Sigmoid colon (tissue), 7 donors: ENCODE data around the gene FMOD. TPM values are rescaled to one million over a fixed set of nuclear protein-coding genes. Genes with fewer than 3 reads are reported as not detected.

ENCODE experiments used
- DNase-seq: peaks from one replicate; pipeline ENCODE4 v3.0.0-alpha.2; 2019
- H3K27ac ChIP-seq, 4 donors: fragments of 200-600 bp; sonication (generic); one replicate each; pipeline ENCODE4 v1.5.1; 2016 to 2019; ENCODE audit warnings: mild to moderate bottlenecking in 1 of 4
- H3K27me3 ChIP-seq, 3 donors: fragments of 200-600 bp; sonication (generic); one replicate each; pipeline ENCODE4 v1.5.1; 2019; ENCODE audit warnings: mild to moderate bottlenecking in 1 of 3
- H3K36me3 ChIP-seq, 4 donors: fragments of 200-600 bp; sonication (generic); one replicate each; pipeline ENCODE4 v1.5.1; 2016 to 2019
- H3K4me1 ChIP-seq, 4 donors: fragments of 200-600 bp; sonication (generic); one replicate each; pipeline ENCODE4 v1.5.1; 2017 to 2019
- H3K4me3 ChIP-seq, 4 donors: fragments of 200-600 bp; sonication (generic); one replicate each; pipeline ENCODE4 v1.5.1; 2017 to 2019; ENCODE audit warnings: mild to moderate bottlenecking in 2 of 4, moderate library complexity in 1 of 4
- H3K9me3 ChIP-seq, 4 donors: fragments of 200-600 bp in 3 of 4; sonication (generic) in 3 of 4; one replicate each; pipeline versions ENCODE4 v1.5.1 to v1.6.1; 2013 to 2019
- CTCF ChIP-seq, 4 experiments: fragments of 450-650 bp in 3 of 4; fragments of 200-600 bp in 1 of 4; IDR thresholded peaks; one replicate each; pipeline ENCODE4 v1.5.1; 2016 to 2019; ENCODE audit warnings: antibody characterized with exemption in 4 of 4, mild to moderate bottlenecking in 3 of 4, moderate library complexity in 2 of 4
- EP300 ChIP-seq, 4 donors: sonication (generic); formaldehyde crosslinking; IDR thresholded peaks; one replicate each; pipeline ENCODE4 v1.6.1; 2017; ENCODE audit warnings: antibody characterized with exemption in 4 of 4
- POLR2A ChIP-seq, 2 donors: fragments of 450-650 bp; IDR thresholded peaks; one replicate each; pipeline ENCODE4 v1.6.1; 2016; ENCODE audit warnings: antibody characterized with exemption in 2 of 2, mild to moderate bottlenecking in 2 of 2, moderate library complexity in 2 of 2
- POLR2AphosphoS5 ChIP-seq, 4 donors: sonication (generic); formaldehyde crosslinking; IDR thresholded peaks; one replicate each; pipeline ENCODE4 v1.6.1; 2017; ENCODE audit warnings: antibody characterized with exemption in 4 of 4
- WGBS, 2 donors: extraction: QIAGEN DNeasy Blood & Tissue Kit; methylation state at CpG; one replicate each; pipeline ENCODE4 v1.1.7; 2013; 5-methylcytosine and 5-hydroxymethylcytosine counted together
- intact Hi-C: fragments of 100-400 bp; cut with DNase I; formaldehyde crosslinking; loops from one replicate; pipeline ENCODE4 v1.15.1; 2023
- polyA plus RNA-seq, 3 donors: library from polyadenylated mRNA; stranded (reverse); fragments of 200-250 nt; gene quantifications; one replicate each; pipeline ENCODE4 v1.2.3, GENCODE V29; 2013
- total RNA-seq, 4 donors: library from RNA; depleted of rRNA; stranded (reverse); fragments of >200 nt; gene quantifications; one replicate each; pipeline ENCODE4 v1.1.0, GENCODE V29; 2016
- donor health status: healthy with polysubstance abuse.
- donor health status: Bipolar disorder and iron deficiency.
- donor health status: healthy.

Gene FMOD
- total and polyA plus RNA-seq, 7 donors = 9.5 to 64.5 (median 32.9) TPM

DNA sequence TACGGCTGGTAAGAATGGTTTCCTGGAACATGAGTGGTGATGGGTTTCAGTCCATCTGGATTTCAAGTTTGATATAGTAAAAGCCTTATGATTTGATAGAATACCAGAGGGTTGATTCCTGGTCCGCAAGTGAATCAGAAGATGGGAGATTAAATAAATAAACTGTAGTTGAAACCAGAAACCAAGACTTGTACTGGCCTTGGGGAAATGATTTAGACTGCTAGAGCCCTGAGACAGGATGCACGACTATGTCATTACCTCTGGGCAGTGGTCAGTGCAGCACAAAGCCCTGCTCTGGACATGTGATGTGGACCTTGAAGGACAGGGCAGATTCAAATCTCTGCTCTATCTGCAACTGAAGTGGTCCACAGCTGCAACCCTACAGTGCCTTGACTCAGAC lies 15.6 kb upstream of the FMOD start:
- intact Hi-C loops = no loop called here
- H3K27me3 ChIP-seq = no peaks in the 10 kb centered on the region
- no peak overlapping the region for H3K4me3 ChIP-seq
- DNase-seq = no peak
- no peaks in the 10 kb centered on the region for H3K36me3 ChIP-seq
- H3K27ac ChIP-seq = no peak overlapping the region
- TF ChIP-seq EP300 (IDR thresholded peaks at IDR 0.05) (no peak), CTCF (IDR thresholded peaks at IDR 0.05) (no peak), POLR2AphosphoS5 (IDR thresholded peaks at IDR 0.05) (no peak)
- peaks cover 0 to 13% (median 8%) of the 10 kb centered on the region in 4 donors for H3K4me1 ChIP-seq
- no peaks in the 10 kb centered on the region for H3K9me3 ChIP-seq
- WGBS, 2 donors = 76 to 84% methylated on average over 3 of the region's 3 CpGs

DNA sequence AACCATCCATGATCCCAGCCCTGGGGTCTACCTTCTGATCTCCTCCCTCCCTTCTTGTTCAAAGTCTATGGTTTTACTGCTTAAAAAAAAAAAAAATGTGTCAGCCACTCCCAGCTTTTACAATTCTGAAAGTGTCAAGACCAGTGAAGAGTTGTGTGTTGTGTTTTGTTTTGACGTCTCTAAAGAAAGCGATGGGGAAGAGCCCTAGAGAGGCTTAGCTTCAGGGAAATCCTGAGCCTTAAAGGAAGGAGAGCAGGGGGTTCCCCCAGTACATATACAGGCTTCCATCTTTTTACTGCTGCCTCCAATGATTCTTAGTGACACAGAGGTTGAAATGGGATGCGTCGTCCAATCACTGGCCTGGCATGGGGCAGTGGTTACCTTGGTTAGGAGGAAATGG lies 13.9 kb upstream of the FMOD start:
- no peak overlapping the region for H3K4me3 ChIP-seq
- H3K27me3 ChIP-seq = no peaks in the 10 kb centered on the region
- intact Hi-C loops = no loop called here
- H3K9me3 ChIP-seq = no peaks in the 10 kb centered on the region
- H3K27ac ChIP-seq = no peak overlapping the region
- 10 to 43% methylated on average over 4 of the region's 4 CpGs for WGBS, 2 donors
- DNase-seq = no peak
- H3K36me3 ChIP-seq = no peaks in the 10 kb centered on the region
- TF ChIP-seq POLR2AphosphoS5 (IDR thresholded peaks at IDR 0.05) (no peak), CTCF (IDR thresholded peaks at IDR 0.05) (no peak), EP300 (IDR thresholded peaks at IDR 0.05) (no peak), POLR2A (IDR thresholded peaks at IDR 0.05) (no peak)
- H3K4me1 ChIP-seq = peaks cover 0 to 13% (median 8%) of the 10 kb centered on the region in 4 donors

- TF ChIP-seq POLR2A (IDR thresholded peaks at IDR 0.05) = no peak
- TF ChIP-seq POLR2AphosphoS5 (IDR thresholded peaks at IDR 0.05) = no peak
- TF ChIP-seq CTCF (IDR thresholded peaks at IDR 0.05) = no peak
- no peak for TF ChIP-seq EP300 (IDR thresholded peaks at IDR 0.05)
- H3K27ac ChIP-seq = no peak overlapping the region
- DNase-seq = no peak
Observed at GRCh38 chr1:203364094-203364801, 13.3 kb upstream of the FMOD start.

DNA sequence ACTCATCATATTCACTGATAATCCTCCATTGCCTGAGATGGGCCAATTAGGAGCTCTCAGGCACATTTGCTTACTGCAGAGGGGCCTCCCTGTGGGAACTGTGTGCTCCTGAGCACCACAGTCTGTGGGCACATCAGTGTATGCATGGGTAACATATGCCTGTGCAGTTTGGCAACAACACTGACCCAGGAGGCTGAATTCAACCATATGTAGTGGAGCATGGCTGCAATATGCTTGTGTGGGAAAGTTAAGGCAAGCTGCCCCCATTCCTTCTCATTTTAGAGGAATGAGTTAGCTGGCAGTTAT lies 11.8 kb upstream of the FMOD start:
- Histone ChIP-seq H3K4me1 (no peaks in the 10 kb centered on the region), H3K27me3 (no peaks in the 10 kb centered on the region), H3K4me3 (no peak overlapping the region), H3K36me3 (no peaks in the 10 kb centered on the region), H3K27ac (no peak overlapping the region), H3K9me3 (no peaks in the 10 kb centered on the region)
- TF ChIP-seq POLR2AphosphoS5 (IDR thresholded peaks at IDR 0.05) (no peak), POLR2A (IDR thresholded peaks at IDR 0.05) (no peak), CTCF (IDR thresholded peaks at IDR 0.05) (no peak)
- intact Hi-C loops = no loop called here
- no peak for DNase-seq

More at GRCh38 chr1:203364094-203364801, 13.3 kb upstream of the FMOD start:
- Histone ChIP-seq H3K36me3 (no peaks in the 10 kb centered on the region), H3K9me3 (no peaks in the 10 kb centered on the region), H3K27me3 (no peaks in the 10 kb centered on the region), H3K4me3 (no peak overlapping the region), H3K4me1 (peaks cover 0 to 9% (median 5%) of the 10 kb centered on the region in 4 donors)
- WGBS, 2 donors = 27 to 61% methylated on average over 13 of the region's 13 CpGs
- intact Hi-C loops = no loop called here
